Activated T-helper 1 cell treated with anti-CD3 and anti-CD28 coated beads, Interleukin-12 subunit alpha, Interleukin-12 subunit beta, Interleukin-2, Interleukin-4 antibody, amounts not matched to agents 30 ng/mL and 10 ng/mL and 1 ng/mL, durations not matched to agents 14 hours and 24 hours and 36 hours (primary cell): ENCODE results near the gene C18orf32. TPM values are rescaled to one million over a fixed set of nuclear protein-coding genes. Genes with fewer than 3 reads are reported as not detected.

Experiments used
- DNase-seq: peaks from one replicate; pipeline ENCODE4 v3.0.0; 2021; ENCODE audit warnings: low spot score
- H3K27ac Mint-ChIP-seq: one replicate; pipeline ENCODE4 v1.8.0; 2021; ENCODE audit warnings: mild to moderate bottlenecking, mixed read lengths
- H3K27me3 Mint-ChIP-seq: one replicate; pipeline ENCODE4 v1.8.0; 2022; ENCODE audit warnings: mild to moderate bottlenecking, moderate library complexity, mixed read lengths; ENCODE audit not compliant: insufficient read depth
- H3K36me3 Mint-ChIP-seq: one replicate; pipeline ENCODE4 v1.8.0; 2021; ENCODE audit warnings: low read depth, mixed read lengths
- H3K4me1 Mint-ChIP-seq: one replicate; pipeline ENCODE4 v1.8.0; 2021; ENCODE audit warnings: low read depth, mixed read lengths
- H3K4me3 Mint-ChIP-seq: one replicate; pipeline ENCODE4 v1.8.0; 2021; ENCODE audit warnings: mild to moderate bottlenecking, moderate library complexity, mixed read lengths
- H3K9me3 Mint-ChIP-seq: one replicate; pipeline ENCODE4 v1.8.0; 2021; ENCODE audit warnings: mixed read lengths
- intact Hi-C: fragments of 100-400 bp; cut with micrococcal nuclease; formaldehyde crosslinking; loops from one replicate; pipeline ENCODE4 v1.15.1; 2024
- total RNA-seq: library from RNA; stranded (reverse); gene quantifications from 2 replicates; pipeline ENCODE4 v1.2.3, GENCODE V29; 2022

Gene C18orf32
- total RNA-seq, 1 donor from 2014 or later = 28.7 TPM

GRCh38 chr18:49495076-49495475, 8.0 kb upstream of the C18orf32 start:
- intact Hi-C loops = loop anchor here (10.0 kb wide), 1 partner anchor 880 kb away; the partner anchor contains the start of gene SKA1
- Mint-ChIP-seq H3K27me3 (peaks cover 2% of the 10 kb centered on the region), H3K4me3 (no peak overlapping the region), H3K27ac (no peak overlapping the region), H3K9me3 (no peaks in the 10 kb centered on the region), H3K36me3 (peaks cover 18% of the 10 kb centered on the region), H3K4me1 (peaks cover 26% of the 10 kb centered on the region)
- no peak for DNase-seq

GRCh38 chr18:49494660-49495059, 7.6 kb upstream of the C18orf32 start:
- no peak for DNase-seq
- H3K4me3 Mint-ChIP-seq = no peak overlapping the region
- intact Hi-C loops = loop anchor here (5.0 to 10.0 kb wide), 3 partner anchors 773 to 1383 kb away; partner anchors contain the start of genes CFAP53, ME2 and SKA1
- H3K9me3 Mint-ChIP-seq = no peaks in the 10 kb centered on the region
- peaks cover 1% of the 10 kb centered on the region for H3K27me3 Mint-ChIP-seq
- H3K4me1 Mint-ChIP-seq = peaks cover 30% of the 10 kb centered on the region
- no peak overlapping the region for H3K27ac Mint-ChIP-seq
- H3K36me3 Mint-ChIP-seq = peaks cover 23% of the 10 kb centered on the region

- intact Hi-C loops = loop anchor here (1.0 to 10.0 kb wide), 7 partner anchors 32 to 1704 kb away; partner anchors contain the start of genes ACAA2, CFAP53, DYM and MBD1
- peak overlapping the region; percentile 93 for H3K4me3 Mint-ChIP-seq
- no peaks in the 10 kb centered on the region for H3K27me3 Mint-ChIP-seq
- no peak for DNase-seq
- H3K27ac Mint-ChIP-seq = no peak overlapping the region
- no peaks in the 10 kb centered on the region for H3K9me3 Mint-ChIP-seq
- H3K36me3 Mint-ChIP-seq = peaks cover 40% of the 10 kb centered on the region
- peaks cover 48% of the 10 kb centered on the region for H3K4me1 Mint-ChIP-seq
Measured at GRCh38 chr18:49492694-49493033, 5.6 kb upstream of the C18orf32 start.

- intact Hi-C loops = loop anchor here (1.0 to 10.0 kb wide), 8 partner anchors 32 to 1705 kb away; partner anchors contain the start of genes ACAA2, CFAP53, DYM and MBD1
- Mint-ChIP-seq H3K27me3 (no peaks in the 10 kb centered on the region), H3K4me3 (peak within 1 kb of the TSS; percentile 93), H3K9me3 (no peaks in the 10 kb centered on the region), H3K27ac (peak within 1 kb of the TSS; percentile 98), H3K36me3 (peaks cover 46% of the 10 kb centered on the region), H3K4me1 (peaks cover 54% of the 10 kb centered on the region)
- DNase-seq = peak; percentile 86
Measured at GRCh38 chr18:49491857-49492693, 5.0 kb upstream of the C18orf32 start, which contains the start of gene RPL17. Gene RPL17, minus strand, starts transcription at chr18:49492465.

- Mint-ChIP-seq H3K27ac (peak overlapping the region; percentile 98), H3K36me3 (peaks cover 49% of the 10 kb centered on the region), H3K4me1 (peaks cover 56% of the 10 kb centered on the region), H3K9me3 (no peaks in the 10 kb centered on the region), H3K4me3 (peak overlapping the region; percentile 93), H3K27me3 (no peaks in the 10 kb centered on the region)
- no peak for DNase-seq
- intact Hi-C loops = loop anchor here (1.0 to 10.0 kb wide), 4 partner anchors 70 to 1386 kb away; partner anchors contain the start of genes CFAP53, ME2 and SKA1
Measured at GRCh38 chr18:49491534-49491856, 4.5 kb upstream of the C18orf32 start.

- H3K4me1 Mint-ChIP-seq = peaks cover 63% of the 10 kb centered on the region
- H3K27ac Mint-ChIP-seq = peak overlapping the region; percentile 98
- H3K9me3 Mint-ChIP-seq = no peaks in the 10 kb centered on the region
- intact Hi-C loops = loop anchor here (5.0 to 10.0 kb wide), 3 partner anchors 777 to 1387 kb away; partner anchors contain the start of genes CFAP53, ME2 and SKA1
- H3K36me3 Mint-ChIP-seq = peaks cover 52% of the 10 kb centered on the region
- H3K4me3 Mint-ChIP-seq = peak overlapping the region; percentile 93
- DNase-seq = no peak
- H3K27me3 Mint-ChIP-seq = no peaks in the 10 kb centered on the region
Measured at GRCh38 chr18:49490246-49490762, 3.3 kb upstream of the C18orf32 start.

DNA sequence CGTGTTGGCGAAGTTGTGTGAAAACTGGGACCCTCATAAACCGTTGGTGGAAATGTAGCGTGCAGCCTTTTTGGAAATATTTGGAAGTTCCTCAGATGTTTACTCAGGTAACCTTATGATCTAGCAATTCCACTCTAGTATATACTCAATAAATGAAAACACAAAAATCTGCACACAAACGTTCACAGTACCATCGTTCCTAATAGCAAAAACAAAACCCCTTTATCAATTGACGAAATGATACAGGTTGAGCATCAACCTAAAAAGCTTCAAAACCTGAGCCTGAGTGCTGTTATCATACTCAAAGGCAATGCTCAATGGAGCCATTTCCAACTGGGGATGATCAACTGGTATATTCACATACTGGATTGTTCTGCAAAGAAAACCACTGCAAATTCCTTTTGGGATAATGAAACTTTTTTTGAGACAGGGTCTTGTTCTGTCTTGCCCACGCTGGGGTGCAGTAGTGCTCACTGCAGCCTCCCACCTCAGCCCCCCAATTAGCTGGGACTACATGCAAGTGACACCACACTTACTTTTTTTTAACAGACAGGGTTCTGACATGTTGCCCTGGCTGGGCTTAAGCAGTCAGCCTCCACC, 777 bp upstream of the C18orf32 start:
- no peak for DNase-seq
- Mint-ChIP-seq H3K27ac (peak overlapping the region; percentile 98), H3K9me3 (no peaks in the 10 kb centered on the region), H3K4me3 (peak overlapping the region; percentile 93), H3K27me3 (no peaks in the 10 kb centered on the region), H3K4me1 (peaks cover 58% of the 10 kb centered on the region), H3K36me3 (peaks cover 59% of the 10 kb centered on the region)
- intact Hi-C loops = loop anchor here (2.0 to 10.0 kb wide), 3 partner anchors 537 to 1553 kb away; partner anchors contain the start of genes SMAD2 and SMAD7

- H3K36me3 Mint-ChIP-seq = peaks cover 60% of the 10 kb centered on the region
Measured at GRCh38 chr18:49486606-49486952, 455 bp downstream of the C18orf32 start.

GRCh38 chr18:49486134-49486533, 900 bp downstream of the C18orf32 start:
- Mint-ChIP-seq H3K9me3 (no peaks in the 10 kb centered on the region), H3K4me3 (peak overlapping the region; percentile 93), H3K36me3 (peaks cover 58% of the 10 kb centered on the region), H3K27ac (peak overlapping the region; percentile 98), H3K4me1 (peaks cover 48% of the 10 kb centered on the region), H3K27me3 (no peaks in the 10 kb centered on the region)
- no peak for DNase-seq
- intact Hi-C loops = loop anchor here (1.0 to 10.0 kb wide), 7 partner anchors 10 to 1551 kb away; partner anchors contain the start of genes DYM, SMAD2 and SMAD7

More at GRCh38 chr18:49486606-49486952, 455 bp downstream of the C18orf32 start:
- H3K9me3 Mint-ChIP-seq = no peaks in the 10 kb centered on the region
- DNase-seq = no peak
- H3K4me3 Mint-ChIP-seq = peak overlapping the region; percentile 93
- H3K27ac Mint-ChIP-seq = peak overlapping the region; percentile 98
- no peaks in the 10 kb centered on the region for H3K27me3 Mint-ChIP-seq
- intact Hi-C loops = loop anchor here (1.0 to 10.0 kb wide), 7 partner anchors 10 to 1552 kb away; partner anchors contain the start of genes DYM, SMAD2 and SMAD7
- peaks cover 52% of the 10 kb centered on the region for H3K4me1 Mint-ChIP-seq

- intact Hi-C loops = loop anchor here (10.0 kb wide), 1 partner anchor 1548 kb away; the partner anchor contains the start of gene SMAD2
- Mint-ChIP-seq H3K9me3 (no peaks in the 10 kb centered on the region), H3K36me3 (peaks cover 41% of the 10 kb centered on the region), H3K4me1 (peaks cover 26% of the 10 kb centered on the region), H3K27ac (no peak overlapping the region), H3K4me3 (no peak overlapping the region), H3K27me3 (no peaks in the 10 kb centered on the region)
- DNase-seq = no peak
Measured at GRCh38 chr18:49483198-49483597, 3.8 kb downstream of the C18orf32 start.

- peaks cover 19% of the 10 kb centered on the region for H3K4me1 Mint-ChIP-seq
- H3K36me3 Mint-ChIP-seq = peaks cover 31% of the 10 kb centered on the region
- H3K27me3 Mint-ChIP-seq = no peaks in the 10 kb centered on the region
- H3K27ac Mint-ChIP-seq = no peak overlapping the region
- no peak for DNase-seq
- H3K9me3 Mint-ChIP-seq = no peaks in the 10 kb centered on the region
- H3K4me3 Mint-ChIP-seq = no peak overlapping the region
- intact Hi-C loops = loop anchor here (10.0 kb wide), 1 partner anchor 1547 kb away; the partner anchor contains the start of gene SMAD2
Measured at GRCh38 chr18:49481907-49482306, 5.1 kb downstream of the C18orf32 start.

GRCh38 chr18:49481317-49481716, 5.7 kb downstream of the C18orf32 start:
- peaks cover 34% of the 10 kb centered on the region for H3K36me3 Mint-ChIP-seq

More at GRCh38 chr18:49481317-49481716, 5.7 kb downstream of the C18orf32 start:
- DNase-seq = no peak
- Mint-ChIP-seq H3K4me1 (peaks cover 21% of the 10 kb centered on the region), H3K27me3 (no peaks in the 10 kb centered on the region), H3K4me3 (no peak overlapping the region), H3K27ac (no peak overlapping the region), H3K9me3 (no peaks in the 10 kb centered on the region)
- intact Hi-C loops = loop anchor here (10.0 kb wide), 1 partner anchor 1547 kb away; the partner anchor contains the start of gene SMAD2
